ENCODE results near the gene PRR19. TPM values are rescaled to one million over a fixed set of nuclear protein-coding genes. Genes with fewer than 3 reads are reported as not detected.
A peak's percentile ranks its signal among the peaks of the same experiment; 100 is the strongest.

PRR19 gene
- total RNA-seq, 1 experiment from 2014 or later, result 3.2 TPM

GRCh38 chr19:42290136-42290522 is 11.8 kb upstream of the PRR19 start:
- H3K4me1 ChIP-seq (ENCODE audit: insufficient read depth, low read length), result no peaks in the 10 kb centered on the region
- WGBS (ENCODE audit: extremely low coverage, insufficient read length, low lambda C conversion rate), result no CpG with 5 or more reads among the region's 13 CpGs
- no peak overlapping the region for H4K91ac ChIP-seq (ENCODE audit: insufficient read length, low read depth, low read length)
- no peak overlapping the region for H2BK12ac ChIP-seq (ENCODE audit: insufficient read length, low read depth, low read length)
- no peaks in the 10 kb centered on the region for H3K9me3 ChIP-seq (ENCODE audit: control insufficient read depth, low read depth, low read length)
- no peaks in the 10 kb centered on the region for H3K27me3 ChIP-seq (ENCODE audit: insufficient read depth, low read length)
- no peak overlapping the region for H2AK5ac ChIP-seq (ENCODE audit: insufficient read length, low read length)
- Mint-ChIP-seq H3K4me3 (no peak overlapping the region), H3K27me3 (ENCODE audit: low read depth) (no peaks in the 10 kb centered on the region), H3K27ac (0 out of 7 replicates have a peak overlapping the region, but pooled peaks of 1 of the 3 experiments have one; percentile 10), H3K9me3 (no peaks in the 10 kb centered on the region), H3K4me1 (peaks cover 10 to 41% of the 10 kb centered on the region in 2 experiments), H3K36me3 (ENCODE audit: insufficient read depth in 1 of 3, low read depth in 3 of 3) (peaks cover 19 to 69% (median 63%) of the 10 kb centered on the region in 3 experiments; a peak in 6 of 7 replicates)
- H2BK5ac ChIP-seq (ENCODE audit: insufficient read length, low read length), result no peak overlapping the region
- no peak overlapping the region for H2BK120ac ChIP-seq (ENCODE audit: low read depth, low read length, poor library complexity, severe bottlenecking)
- H2BK15ac ChIP-seq (ENCODE audit: low read depth, low read length), result no peak overlapping the region
- H3T11ph ChIP-seq (ENCODE audit: low read length), result no peak overlapping the region
- H3K23ac ChIP-seq (ENCODE audit: insufficient read length, low read depth, low read length), result no peak overlapping the region
- H2AFZ ChIP-seq (ENCODE audit: low read length), result no peak overlapping the region
- H3K27ac ChIP-seq (ENCODE audit: insufficient read length, low read depth, low read length), result no peak overlapping the region
- H4K8ac ChIP-seq (replicated peaks; ENCODE audit: insufficient read length, low read depth, low read length), result no peak overlapping the region
- no peak overlapping the region for H2BK20ac ChIP-seq (ENCODE audit: low read depth, low read length, poor library complexity, severe bottlenecking)
- no peak overlapping the region for H3K18ac ChIP-seq (ENCODE audit: insufficient read length, low read depth, low read length)
- no peaks in the 10 kb centered on the region for H4K20me1 ChIP-seq (ENCODE audit: control insufficient read depth, insufficient read depth, insufficient read length)
- H3K4ac ChIP-seq (ENCODE audit: low read depth, low read length), result no peak overlapping the region
- no peak overlapping the region for H3K4me2 ChIP-seq (ENCODE audit: insufficient read depth, insufficient read length, low read length)
- H3K14ac ChIP-seq (ENCODE audit: insufficient read depth, low read length), result no peak overlapping the region; the same call in 1 of the 2 replicates
- no peak for DNase-seq
- H3K79me1 ChIP-seq (ENCODE audit: insufficient read depth, low read depth, low read length, poor library complexity, severe bottlenecking), result peaks cover 11% of the 10 kb centered on the region
- no peak overlapping the region for H3K56ac ChIP-seq (ENCODE audit: insufficient read length, low read depth, low read length)
- H3K23me2 ChIP-seq (ENCODE audit: insufficient read length, low read depth, low read length, poor library complexity, severe bottlenecking), result peaks cover 1% of the 10 kb centered on the region
- no peak overlapping the region for H3K9ac ChIP-seq (ENCODE audit: extremely low read depth, insufficient read length, low read length)
- TF ChIP-seq CTCF (conservative IDR thresholded peaks at IDR 0.05), result no peak; the same call in 2 of the 3 replicates
- H4K5ac ChIP-seq (ENCODE audit: insufficient read length, low read depth, low read length), result no peak overlapping the region
- no peaks in the 10 kb centered on the region for H3K79me2 ChIP-seq (ENCODE audit: insufficient read depth, low read length)
